ENCODE data around the gene SHISA2. TPM values are rescaled to one million over a fixed set of nuclear protein-coding genes. Genes with fewer than 3 reads are reported as not detected.

Gene SHISA2
- total and polyA plus RNA-seq, 2 of the 13 experiments (the other 11 are each of a cell fraction or from before 2014, with no cell fraction given), result not detected

DNA sequence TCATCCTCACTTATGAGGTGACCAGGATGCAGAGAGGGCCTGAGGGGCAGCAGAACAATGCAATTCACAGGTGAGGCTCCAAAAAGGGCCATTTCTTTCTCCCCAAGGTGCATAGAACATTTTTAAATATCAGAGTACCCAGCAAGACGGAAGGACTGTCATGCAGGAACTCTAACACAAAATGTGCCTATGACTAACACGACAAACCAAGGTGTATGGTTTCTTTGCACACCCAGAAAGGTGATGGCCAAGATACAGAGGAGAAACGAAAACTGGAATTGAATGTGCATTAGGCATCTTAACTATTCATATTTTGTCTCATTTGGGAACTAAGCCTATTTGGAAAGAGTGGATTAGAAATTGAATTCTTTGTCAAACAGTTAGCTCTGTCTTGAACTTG lies 29.9 kb downstream of the SHISA2 start:
- in situ Hi-C loops (cut with HindIII; ENCODE audit: extremely low pct_ligation_motif_present, low pct_unique_long_range_greater_than_20kb) (no loop called here), intact Hi-C loops (cut with micrococcal nuclease; ENCODE audit: unreplicated experiment) (no loop called here)
- no TSS peak for BruUV-seq (replicated peaks)
- no peak overlapping the region for H3K4me3 ChIP-seq (replicated peaks in 1 of 3; ENCODE audit: insufficient read depth in 1 of 3, low read depth in 2 of 3, low read length in 3 of 3)
- no peaks in the 10 kb centered on the region for H4K20me1 ChIP-seq (ENCODE audit: insufficient read depth, low read length)
- POLR2A ChIA-PET, result no interaction called here
- CTCF ChIA-PET (ENCODE audit: low intra/inter-chr PET ratio, low total read pairs), result no interaction called here
- H3K4me1 ChIP-seq (ENCODE audit: insufficient read depth, low read length), result no peaks in the 10 kb centered on the region
- no peaks in the 10 kb centered on the region for H3K9me3 ChIP-seq (ENCODE audit: low read length)
- DNase-seq (ENCODE audit: low spot score) (no peak), FAIRE-seq (no peak), ATAC-seq (no peak)
- 0% methylated on average over 3 of the region's 3 CpGs for WGBS (ENCODE audit: low lambda C conversion rate)
- no peaks in the 10 kb centered on the region for H3K79me2 ChIP-seq (ENCODE audit: insufficient read depth, low read length)
- peaks cover 0 to 22% of the 10 kb centered on the region in 2 experiments; a peak in 4 of 5 replicates for H3K27me3 ChIP-seq (ENCODE audit: control insufficient read depth in 1 of 2, insufficient read depth in 2 of 2, low read length in 2 of 2)
- no peak overlapping the region for H2AFZ ChIP-seq (ENCODE audit: low read length)
- no peak overlapping the region for H3K27ac ChIP-seq (ENCODE audit: extremely low read length, insufficient read depth, low read length)
- H3K36me3 ChIP-seq (replicated peaks in 1 of 2; ENCODE audit: control insufficient read depth in 1 of 2, insufficient read depth in 2 of 2, low read length in 2 of 2), result no peaks in the 10 kb centered on the region
- H3K4me2 ChIP-seq (ENCODE audit: low read depth, low read length), result no peak overlapping the region
- TF ChIP-seq HOXA7 (CRISPR knock-in tag; IDR thresholded peaks at IDR 0.05) (no peak), PAX8 (CRISPR knock-in tag; IDR thresholded peaks at IDR 0.05; ENCODE audit: borderline replicate concordance) (no peak), CBX5 (CRISPR knock-in tag; IDR thresholded peaks at IDR 0.05; ENCODE audit: borderline replicate concordance) (no peak), HMGA1 (CRISPR knock-in tag; conservative IDR thresholded peaks at IDR 0.05) (no peak), AHR (CRISPR knock-in tag; IDR thresholded peaks at IDR 0.05) (no peak), HNRNPL (IDR thresholded peaks at IDR 0.05; ENCODE audit: low read depth, low read length) (no peak), ZNF615 (CRISPR knock-in tag; IDR thresholded peaks at IDR 0.05; ENCODE audit: borderline replicate concordance) (no peak)
- TF ChIP-seq, protein P1, sequence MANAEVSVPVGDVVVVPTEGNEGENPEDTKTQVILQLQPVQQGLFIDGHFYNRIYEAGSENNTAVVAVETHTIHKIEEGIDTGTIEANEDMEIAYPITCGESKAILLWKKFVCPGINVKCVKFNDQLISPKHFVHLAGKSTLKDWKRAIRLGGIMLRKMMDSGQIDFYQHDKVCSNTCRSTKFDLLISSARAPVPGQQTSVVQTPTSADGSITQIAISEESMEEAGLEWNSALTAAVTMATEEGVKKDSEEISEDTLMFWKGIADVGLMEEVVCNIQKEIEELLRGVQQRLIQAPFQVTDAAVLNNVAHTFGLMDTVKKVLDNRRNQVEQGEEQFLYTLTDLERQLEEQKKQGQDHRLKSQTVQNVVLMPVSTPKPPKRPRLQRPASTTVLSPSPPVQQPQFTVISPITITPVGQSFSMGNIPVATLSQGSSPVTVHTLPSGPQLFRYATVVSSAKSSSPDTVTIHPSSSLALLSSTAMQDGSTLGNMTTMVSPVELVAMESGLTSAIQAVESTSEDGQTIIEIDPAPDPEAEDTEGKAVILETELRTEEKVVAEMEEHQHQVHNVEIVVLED (CRISPR knock-in tag; IDR thresholded peaks at IDR 0.05; ENCODE audit: borderline replicate concordance), result no peak
- TF ChIP-seq, protein P2, sequence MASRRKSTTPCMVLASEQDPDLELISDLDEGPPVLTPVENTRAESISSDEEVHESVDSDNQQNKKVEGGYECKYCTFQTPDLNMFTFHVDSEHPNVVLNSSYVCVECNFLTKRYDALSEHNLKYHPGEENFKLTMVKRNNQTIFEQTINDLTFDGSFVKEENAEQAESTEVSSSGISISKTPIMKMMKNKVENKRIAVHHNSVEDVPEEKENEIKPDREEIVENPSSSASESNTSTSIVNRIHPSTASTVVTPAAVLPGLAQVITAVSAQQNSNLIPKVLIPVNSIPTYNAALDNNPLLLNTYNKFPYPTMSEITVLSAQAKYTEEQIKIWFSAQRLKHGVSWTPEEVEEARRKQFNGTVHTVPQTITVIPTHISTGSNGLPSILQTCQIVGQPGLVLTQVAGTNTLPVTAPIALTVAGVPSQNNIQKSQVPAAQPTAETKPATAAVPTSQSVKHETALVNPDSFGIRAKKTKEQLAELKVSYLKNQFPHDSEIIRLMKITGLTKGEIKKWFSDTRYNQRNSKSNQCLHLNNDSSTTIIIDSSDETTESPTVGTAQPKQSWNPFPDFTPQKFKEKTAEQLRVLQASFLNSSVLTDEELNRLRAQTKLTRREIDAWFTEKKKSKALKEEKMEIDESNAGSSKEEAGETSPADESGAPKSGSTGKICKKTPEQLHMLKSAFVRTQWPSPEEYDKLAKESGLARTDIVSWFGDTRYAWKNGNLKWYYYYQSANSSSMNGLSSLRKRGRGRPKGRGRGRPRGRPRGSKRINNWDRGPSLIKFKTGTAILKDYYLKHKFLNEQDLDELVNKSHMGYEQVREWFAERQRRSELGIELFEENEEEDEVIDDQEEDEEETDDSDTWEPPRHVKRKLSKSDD (CRISPR knock-in tag; IDR thresholded peaks at IDR 0.05; ENCODE audit: low read depth), result no peak
- H3K9ac ChIP-seq (ENCODE audit: insufficient read depth, low read depth, low read length), result no peak overlapping the region

Data from HepG2 (cell line).